HEK293T (cell line): ENCODE measurements around the gene SPATS2L.

Experiments used
- CTCF ChIA-PET: fragments of 350-600 bp; formaldehyde crosslinking; extraction: SDS; loops from one replicate; lab custom pipeline; 2021; ENCODE audit warnings: antibody characterized with exemption, inconsistent platforms; lab: Yijun Ruan, JAX
- POLR2A ChIA-PET: fragments of 350-600 bp; formaldehyde crosslinking; extraction: SDS; loops from one replicate; lab custom pipeline; 2020; ENCODE audit warnings: antibody characterized with exemption, inconsistent platforms; lab: Yijun Ruan, JAX
- DNase-seq: peaks from one replicate; pipeline ENCODE4 v3.0.0; 2012; ENCODE audit warnings: mixed read lengths; ENCODE audit errors: extremely low spot score
- ARNT ChIP-seq: fragments of 450-650 bp; IDR thresholded peaks from 2 replicates; pipeline ENCODE4 v1.6.1; 2017; ENCODE audit warnings: mild to moderate bottlenecking
- BHLHE40 ChIP-seq: fragments of 450-650 bp; IDR thresholded peaks from 2 replicates; pipeline ENCODE4 v1.6.1; 2016; ENCODE audit warnings: mild to moderate bottlenecking, moderate library complexity, borderline replicate concordance
- CTBP1 ChIP-seq: fragments of 450-650 bp; IDR thresholded peaks from 2 replicates; pipeline ENCODE4 v1.6.1; 2016; ENCODE audit warnings: borderline replicate concordance
- ELF4 ChIP-seq: fragments of 450-650 bp; IDR thresholded peaks from 2 replicates; pipeline ENCODE4 v1.6.1; 2017; ENCODE audit warnings: antibody characterized with exemption
- FOXA1 ChIP-seq: fragments of 450-650 bp; IDR thresholded peaks from 2 replicates; pipeline ENCODE4 v1.6.1; 2016; ENCODE audit warnings: mild to moderate bottlenecking
- FOXK2 ChIP-seq: fragments of 450-650 bp; IDR thresholded peaks from 2 replicates; pipeline ENCODE4 v1.6.1; 2016; ENCODE audit warnings: mild to moderate bottlenecking
- FOXM1 ChIP-seq: fragments of 450-650 bp; IDR thresholded peaks from 2 replicates; pipeline ENCODE4 v1.6.1; 2017; ENCODE audit warnings: mild to moderate bottlenecking, borderline replicate concordance
- HDGF ChIP-seq: fragments of 450-650 bp; IDR thresholded peaks from 2 replicates; pipeline ENCODE4 v1.6.1; 2017; ENCODE audit warnings: antibody characterized with exemption, borderline replicate concordance
- L3MBTL2 ChIP-seq: fragments of 450-650 bp; conservative IDR thresholded peaks from 2 replicates; pipeline ENCODE4 v1.6.1; 2016; ENCODE audit warnings: mild to moderate bottlenecking
- LEF1 ChIP-seq: fragments of 450-650 bp; IDR thresholded peaks from 2 replicates; pipeline ENCODE4 v1.6.1; 2017; ENCODE audit warnings: mild to moderate bottlenecking, borderline replicate concordance
- NFRKB ChIP-seq: fragments of 450-650 bp; IDR thresholded peaks from 2 replicates; pipeline ENCODE4 v1.6.1; 2016; ENCODE audit warnings: mild to moderate bottlenecking, moderate library complexity
- SP1 ChIP-seq: fragments of 450-650 bp; IDR thresholded peaks from 2 replicates; pipeline ENCODE4 v1.6.1; 2017
- SUZ12 ChIP-seq: fragments of 450-650 bp; IDR thresholded peaks from 2 replicates; pipeline ENCODE4 v1.6.1; 2016; ENCODE audit warnings: mild to moderate bottlenecking
- TARDBP ChIP-seq: fragments of 450-650 bp; IDR thresholded peaks from 2 replicates; pipeline ENCODE4 v1.6.1; 2016
- ZNF384 ChIP-seq: fragments of 450-650 bp; IDR thresholded peaks from 2 replicates; pipeline ENCODE4 v1.6.1; 2016
- TF ChIP-seq, protein P1 (sequence below): fragments of 450-650 bp; IDR thresholded peaks from 2 replicates; pipeline ENCODE4 v1.6.1; 2016

Gene SPATS2L

DNA sequence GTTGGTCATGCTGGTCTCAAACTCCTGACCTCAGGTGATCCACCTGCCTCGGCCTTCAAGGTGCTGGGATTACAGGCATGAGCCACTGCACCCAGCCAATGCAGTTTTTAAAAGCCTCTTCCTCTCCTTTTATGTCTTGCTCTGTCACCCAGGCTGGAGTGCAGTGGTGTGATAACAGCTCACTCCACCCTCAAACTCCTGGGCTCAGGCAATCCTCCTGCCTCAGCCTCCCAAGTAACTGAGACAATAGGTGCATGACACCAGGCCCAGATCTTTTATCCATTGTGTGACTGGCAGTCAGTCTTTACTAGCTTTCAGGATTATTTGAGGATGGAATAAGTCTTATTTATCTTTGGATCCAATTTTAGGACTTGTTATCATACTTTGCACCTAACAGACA, 190.2 kb downstream of the SPATS2L start:
- TF ChIP-seq ZNF384 = no peak
- no peak for TF ChIP-seq L3MBTL2
- no peak for TF ChIP-seq CTBP1
- TF ChIP-seq FOXK2 = no peak
- TF ChIP-seq FOXM1 = no peak
- no peak for TF ChIP-seq HDGF
- TF ChIP-seq, protein P1, sequence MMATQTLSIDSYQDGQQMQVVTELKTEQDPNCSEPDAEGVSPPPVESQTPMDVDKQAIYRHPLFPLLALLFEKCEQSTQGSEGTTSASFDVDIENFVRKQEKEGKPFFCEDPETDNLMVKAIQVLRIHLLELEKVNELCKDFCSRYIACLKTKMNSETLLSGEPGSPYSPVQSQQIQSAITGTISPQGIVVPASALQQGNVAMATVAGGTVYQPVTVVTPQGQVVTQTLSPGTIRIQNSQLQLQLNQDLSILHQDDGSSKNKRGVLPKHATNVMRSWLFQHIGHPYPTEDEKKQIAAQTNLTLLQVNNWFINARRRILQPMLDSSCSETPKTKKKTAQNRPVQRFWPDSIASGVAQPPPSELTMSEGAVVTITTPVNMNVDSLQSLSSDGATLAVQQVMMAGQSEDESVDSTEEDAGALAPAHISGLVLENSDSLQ = no peak
- no peak for TF ChIP-seq FOXA1
- TF ChIP-seq ELF4 = no peak
- TF ChIP-seq NFRKB = no peak
- no peak for TF ChIP-seq LEF1
- TF ChIP-seq BHLHE40 = no peak
- TF ChIP-seq SP1 = no peak
- no peak for TF ChIP-seq ARNT
- TF ChIP-seq SUZ12 = no peak
- TF ChIP-seq TARDBP = no peak
- DNase-seq = no peak
- ChIA-PET POLR2A (no interaction called here), CTCF (interaction anchor here (1.0 kb wide), 2 partner anchors 11 to 15 kb away, joined by 4 read pairs; no protein-coding TSS in a partner anchor)

DNA sequence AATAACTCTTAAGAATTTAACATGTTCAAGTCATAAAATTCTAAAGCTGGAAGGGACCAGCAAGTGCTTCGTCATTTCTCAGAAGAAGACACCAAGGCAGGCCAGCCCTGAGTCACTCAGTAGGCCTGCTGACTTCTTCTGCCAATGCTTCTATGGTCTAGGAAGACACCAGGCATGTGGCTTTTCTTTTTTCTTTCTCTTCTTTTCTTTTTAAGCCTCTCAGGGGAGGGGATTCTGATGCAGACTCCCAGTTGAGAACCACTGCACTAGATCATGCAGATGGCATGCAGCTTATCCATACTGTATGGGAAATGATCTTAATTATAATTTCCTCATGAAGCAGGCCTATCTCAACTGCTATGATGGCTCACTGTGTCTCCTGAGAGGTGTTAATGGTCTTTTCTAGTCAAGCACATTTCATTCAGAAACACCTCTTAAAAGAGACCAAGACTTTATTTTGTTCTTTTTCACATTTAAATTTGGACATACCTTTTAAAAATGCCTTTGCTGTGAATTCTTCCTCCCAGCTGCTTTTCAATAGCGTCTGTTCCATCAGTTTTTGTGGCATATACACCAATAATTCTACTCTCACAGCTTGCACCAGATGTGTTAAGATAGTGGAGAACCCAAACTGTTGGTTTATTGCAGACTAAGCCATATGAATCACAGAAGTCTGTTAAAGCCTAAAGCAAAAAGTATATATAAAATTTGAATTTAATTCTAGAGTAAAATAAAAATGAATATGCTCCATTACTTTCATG, 192.1 kb downstream of the SPATS2L start:
- DNase-seq = no peak
- TF ChIP-seq HDGF (no peak), SP1 (no peak), FOXM1 (no peak), NFRKB (no peak), TARDBP (no peak), BHLHE40 (no peak), ZNF384 (no peak), CTBP1 (no peak), FOXK2 (no peak), ELF4 (no peak)
- TF ChIP-seq, protein P1 = no peak
- ChIA-PET POLR2A (no interaction called here), CTCF (interaction anchor here (0.8 to 1.1 kb wide), 3 partner anchors 11 to 105 kb away, joined by 3 to 4 read pairs (median 3); partner anchors contain the start of gene KCTD18)

DNA sequence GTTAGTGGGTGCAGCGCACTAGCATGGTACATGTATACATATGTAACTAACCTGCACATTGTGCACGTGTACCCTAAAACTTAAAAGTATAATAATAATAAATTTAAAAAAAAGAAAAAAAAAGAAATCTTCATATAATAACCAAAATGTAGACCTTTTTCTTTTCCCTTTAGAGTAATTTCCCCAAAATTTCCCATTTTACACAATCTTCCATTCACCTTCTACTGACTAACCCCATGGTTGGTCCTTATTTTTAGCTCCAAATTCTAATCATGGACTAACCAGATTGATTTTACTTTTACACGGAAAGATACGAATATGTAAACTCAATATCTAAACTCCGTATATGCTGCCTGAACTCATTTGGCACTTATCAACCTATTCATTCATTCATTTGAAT, 195.7 kb downstream of the SPATS2L start:
- no peak for TF ChIP-seq ARNT
- TF ChIP-seq L3MBTL2 = no peak
- TF ChIP-seq HDGF = no peak
- TF ChIP-seq ELF4 = no peak
- TF ChIP-seq NFRKB = no peak
- TF ChIP-seq FOXA1 = no peak
- POLR2A ChIA-PET = no interaction called here
- CTCF ChIA-PET = no interaction called here
- DNase-seq = no peak

DNA sequence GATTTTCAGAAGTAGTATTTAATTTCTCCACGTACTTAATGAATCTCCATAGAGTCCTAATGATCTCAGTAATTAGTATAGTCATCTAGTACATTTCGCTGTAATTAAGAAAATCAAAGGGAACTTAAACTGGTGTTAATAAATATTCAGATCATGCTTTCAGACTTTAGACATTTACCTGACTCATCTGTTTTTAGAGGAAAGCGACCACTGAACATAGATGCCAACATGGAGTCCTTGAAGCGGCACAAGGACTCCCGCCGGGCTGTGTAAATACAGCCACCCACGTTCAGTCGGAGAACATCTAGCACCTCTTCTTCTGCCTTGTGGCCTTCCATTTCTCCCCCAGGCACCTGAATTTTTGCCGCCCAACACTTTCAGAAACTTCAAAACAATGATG, 200.2 kb downstream of the SPATS2L start:
- DNase-seq = no peak
- CTCF ChIA-PET = no interaction called here
- POLR2A ChIA-PET = no interaction called here
- TF ChIP-seq CTBP1 = no peak
- TF ChIP-seq FOXA1 = no peak
- no peak for TF ChIP-seq BHLHE40
- no peak for TF ChIP-seq FOXK2
- TF ChIP-seq SUZ12 = no peak
- no peak for TF ChIP-seq L3MBTL2
- no peak for TF ChIP-seq TARDBP
- TF ChIP-seq ARNT = no peak
- TF ChIP-seq ELF4 = no peak
- TF ChIP-seq FOXM1 = no peak
- TF ChIP-seq NFRKB = no peak
- TF ChIP-seq, protein P1 = no peak
- no peak for TF ChIP-seq ZNF384
- TF ChIP-seq SP1 = no peak
- no peak for TF ChIP-seq HDGF
- TF ChIP-seq LEF1 = no peak

DNA sequence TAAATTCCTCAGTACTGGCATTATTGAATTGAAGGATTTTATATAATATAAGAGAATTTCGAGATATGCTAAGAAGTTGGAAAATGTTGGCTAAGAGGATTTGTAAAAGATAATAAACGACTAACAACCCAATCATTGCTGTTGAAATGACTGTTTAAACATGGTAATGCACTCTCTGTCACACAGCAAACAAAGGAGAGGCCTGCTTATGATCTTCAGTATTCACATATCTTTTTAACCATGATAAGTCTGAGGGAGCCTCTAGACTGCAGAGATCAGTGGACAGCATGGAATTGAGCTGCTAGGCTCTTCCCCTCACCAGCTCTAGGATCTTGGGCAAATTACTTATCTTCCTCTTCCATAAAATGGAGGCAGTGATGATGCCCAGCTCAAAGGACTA, 200.7 kb downstream of the SPATS2L start:
- no peak for DNase-seq
- ChIA-PET CTCF (no interaction called here), POLR2A (no interaction called here)
- no peak for TF ChIP-seq ARNT
- TF ChIP-seq CTBP1 = no peak
- TF ChIP-seq, protein P1 = no peak
- no peak for TF ChIP-seq FOXK2
- no peak for TF ChIP-seq ZNF384
- TF ChIP-seq L3MBTL2 = no peak
- no peak for TF ChIP-seq HDGF
- no peak for TF ChIP-seq TARDBP
- TF ChIP-seq FOXA1 = no peak
- TF ChIP-seq BHLHE40 = no peak
- no peak for TF ChIP-seq NFRKB
- TF ChIP-seq ELF4 = no peak
- no peak for TF ChIP-seq SP1
- no peak for TF ChIP-seq SUZ12
